GM18498 (cell line): ENCODE results near the gene CCSER1.
"Not testable (repeated sequence)": the region's sequence is repeated elsewhere in the genome, so short reads cannot be mapped to it uniquely, and the experiment has no call there.

Source experiments
- ATAC-seq: cut with Tn5 transposase; IDR thresholded peaks from one replicate; pipeline ENCODE4 v1.9.1; 2021; ENCODE audit warnings: mild to moderate bottlenecking, moderate library complexity; ENCODE audit not compliant: unreplicated experiment

The CCSER1 gene

DNA sequence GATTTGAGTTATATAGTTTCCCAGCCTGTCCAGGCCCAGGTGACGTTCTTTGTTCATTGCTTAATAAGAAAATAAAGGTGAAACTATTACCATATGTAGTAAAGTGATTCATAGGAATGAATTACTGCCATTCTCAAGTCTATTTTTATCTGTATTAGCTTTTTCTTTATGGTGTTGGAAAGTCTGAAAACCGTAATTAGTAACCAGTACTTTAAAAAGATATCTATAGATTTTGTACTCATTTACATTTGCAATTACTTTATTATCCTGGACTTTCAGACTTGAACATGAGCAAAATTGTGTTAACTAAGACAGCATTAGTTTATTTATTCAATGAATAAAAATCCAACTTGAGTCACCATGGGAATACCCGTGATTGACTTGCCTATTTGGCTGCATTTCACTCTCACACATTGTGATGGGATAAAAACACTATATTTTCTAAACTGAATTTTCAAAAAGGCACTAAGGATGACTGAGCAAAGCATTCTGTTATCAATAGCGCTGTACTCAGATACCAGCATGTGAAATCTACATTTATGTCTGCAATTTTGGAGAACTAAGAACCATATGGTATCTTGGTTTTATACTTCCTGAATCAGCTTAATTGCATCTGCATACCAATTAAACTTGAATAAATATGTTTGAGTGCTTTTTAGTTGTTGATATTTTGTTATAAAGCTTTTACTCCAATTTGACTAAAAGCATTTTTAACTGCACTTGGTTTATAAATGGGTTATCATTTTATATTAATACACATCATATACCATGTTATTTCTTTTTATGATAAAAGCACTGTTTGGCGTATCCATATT is 154.6 kb downstream of the CCSER1 start:
- ATAC-seq: no peak

DNA sequence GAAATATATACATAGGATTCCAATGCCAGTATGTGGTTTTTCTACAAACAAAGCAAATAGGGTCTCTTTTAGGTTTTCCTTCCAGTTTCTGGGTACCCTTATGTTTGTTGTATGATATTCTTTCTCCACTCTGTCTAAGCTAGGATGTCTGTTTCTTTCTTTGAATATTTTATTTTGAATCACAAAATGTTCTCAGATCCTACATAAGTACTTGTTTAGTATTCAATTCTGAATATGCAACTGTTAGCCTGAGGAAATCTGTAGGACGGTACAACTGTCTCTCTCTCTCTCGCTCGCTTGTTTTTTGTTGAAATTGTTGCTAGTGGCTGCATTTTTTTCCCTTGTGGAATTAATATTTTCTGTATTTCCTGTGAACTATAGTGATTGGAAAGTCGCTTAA is 163.2 kb downstream of the CCSER1 start:
- ATAC-seq: no peak

DNA sequence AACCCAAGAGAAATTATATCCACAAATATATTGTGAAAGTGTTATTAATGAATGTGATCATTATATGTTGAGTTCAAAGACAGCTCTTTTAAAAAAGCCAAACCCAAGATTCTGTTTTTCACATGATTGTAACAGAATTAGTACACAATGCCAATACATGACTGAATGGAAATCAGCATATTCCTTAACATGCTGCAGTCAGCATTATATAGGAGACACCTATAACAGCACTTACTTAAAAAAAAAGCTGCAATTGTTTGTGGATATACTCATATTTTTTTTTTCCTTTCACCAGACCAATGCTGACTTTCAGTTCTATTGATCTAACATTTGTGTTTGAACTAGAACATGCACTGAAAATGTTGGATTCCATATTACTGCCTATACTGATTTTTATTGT is 165.2 kb downstream of the CCSER1 start:
- no peak for ATAC-seq

DNA sequence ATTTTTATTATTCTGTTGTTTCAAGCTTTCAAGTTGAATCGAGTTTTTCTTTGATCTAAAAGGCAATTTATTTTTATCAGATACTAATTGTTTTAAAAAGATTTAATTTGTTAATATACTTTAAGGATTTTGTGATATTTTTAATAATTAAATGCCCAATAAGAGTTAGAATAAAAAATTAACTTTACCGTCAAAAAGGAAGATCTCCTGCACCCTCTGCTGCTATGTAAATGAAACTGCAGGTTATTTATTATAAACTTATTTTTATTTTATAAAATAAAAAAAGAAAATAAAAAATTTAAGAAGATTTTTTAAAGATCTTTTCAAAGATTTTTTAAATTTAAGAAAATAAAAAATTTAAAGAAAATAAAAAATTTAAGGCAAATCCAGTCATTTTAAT is 166.1 kb downstream of the CCSER1 start:
- ATAC-seq: no peak

DNA sequence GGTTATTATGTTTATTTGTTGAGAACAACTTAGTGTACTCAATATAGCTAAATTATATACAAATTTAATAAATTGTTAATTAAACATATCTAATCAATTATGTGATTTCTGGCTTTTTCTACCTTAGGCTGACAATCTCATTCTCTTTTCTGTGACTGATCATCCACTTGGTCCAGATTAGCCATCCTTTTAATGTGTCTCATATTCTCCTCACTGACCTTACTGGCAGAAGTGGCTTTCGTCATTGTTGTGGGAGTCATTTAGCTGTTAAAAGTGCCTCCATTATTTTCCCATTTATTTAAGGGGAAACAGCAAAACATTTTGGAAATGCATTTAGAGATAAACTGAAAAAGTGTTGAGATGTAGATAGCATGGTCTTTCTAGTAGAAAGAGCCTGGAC is 172.2 kb downstream of the CCSER1 start:
- no peak for ATAC-seq

DNA sequence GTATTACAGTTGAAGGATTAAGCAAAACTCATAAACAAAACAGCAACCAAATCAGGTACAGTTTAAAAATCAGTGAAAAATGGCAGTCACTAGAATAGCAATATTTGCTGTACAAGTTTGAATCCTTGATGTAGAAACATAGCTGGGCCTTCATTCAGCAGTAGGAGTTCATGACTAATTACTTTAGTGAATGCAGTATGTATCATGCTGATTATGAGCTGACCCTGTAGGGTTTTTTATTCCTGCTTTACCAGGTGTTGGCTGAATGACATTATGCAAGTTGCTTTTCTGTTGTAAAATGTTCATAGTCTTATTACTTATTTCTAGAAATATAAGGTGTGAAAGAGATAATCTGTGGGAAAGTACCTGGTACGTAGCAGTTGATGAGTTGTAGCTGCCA is 179.6 kb downstream of the CCSER1 start:
- ATAC-seq: no peak

DNA sequence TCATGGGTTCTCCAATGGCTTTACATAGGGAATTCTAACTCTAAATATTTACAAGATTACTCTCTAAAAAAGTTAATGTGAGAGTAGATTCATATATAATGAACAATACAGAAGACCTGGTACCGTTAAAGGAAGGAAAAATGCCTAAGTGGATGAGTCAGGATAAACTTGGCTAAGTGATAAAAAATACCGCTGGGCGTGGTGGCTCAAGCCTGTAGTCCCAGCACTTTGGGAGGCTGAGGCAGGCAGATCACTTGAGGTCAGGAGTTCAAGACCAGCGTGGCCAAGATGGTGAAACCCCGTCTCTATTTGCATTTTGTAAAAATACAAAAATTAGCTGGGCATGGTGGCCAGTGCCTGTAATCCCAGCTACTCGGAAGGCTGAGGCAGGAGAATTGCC is 189.9 kb downstream of the CCSER1 start:
- ATAC-seq: not testable (repeated sequence)

DNA sequence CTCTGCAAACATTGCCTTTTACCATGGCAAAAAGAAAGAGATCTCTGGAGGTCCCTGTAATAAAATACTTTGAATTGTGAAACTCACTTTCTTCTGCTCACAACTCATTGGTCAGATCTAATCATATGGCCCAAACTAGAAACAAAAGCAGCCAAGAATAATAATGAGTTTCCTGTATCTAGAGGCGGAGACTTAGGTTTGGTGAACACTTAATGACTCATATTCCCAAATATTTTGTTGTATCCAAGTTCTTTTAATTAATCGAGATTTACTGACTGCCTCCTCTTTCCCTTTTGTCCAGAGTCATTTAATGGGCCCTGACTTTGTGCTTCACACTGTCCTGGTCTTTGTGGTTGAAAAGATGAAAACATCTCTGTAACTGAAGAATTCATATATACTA is 190.6 kb downstream of the CCSER1 start:
- ATAC-seq: no peak

DNA sequence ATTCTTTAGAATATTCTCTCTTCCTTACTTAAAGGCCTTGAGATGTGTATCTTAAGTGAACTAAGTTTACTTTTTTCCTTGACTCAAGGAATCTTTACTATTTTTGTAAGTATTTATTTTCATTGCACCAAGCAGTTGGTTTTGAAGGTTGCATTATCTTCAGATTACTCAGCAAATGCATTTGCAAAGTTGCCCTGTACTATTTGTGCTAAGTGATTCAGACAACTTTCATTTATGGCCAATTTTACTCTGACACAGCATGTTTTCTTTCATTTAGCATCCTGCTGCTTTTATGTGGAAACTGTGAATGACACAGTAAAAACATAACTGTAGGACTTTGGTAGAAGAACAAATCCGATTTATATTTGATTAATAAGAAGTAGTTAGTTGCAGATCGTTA is 191.0 kb downstream of the CCSER1 start:
- ATAC-seq: no peak

DNA sequence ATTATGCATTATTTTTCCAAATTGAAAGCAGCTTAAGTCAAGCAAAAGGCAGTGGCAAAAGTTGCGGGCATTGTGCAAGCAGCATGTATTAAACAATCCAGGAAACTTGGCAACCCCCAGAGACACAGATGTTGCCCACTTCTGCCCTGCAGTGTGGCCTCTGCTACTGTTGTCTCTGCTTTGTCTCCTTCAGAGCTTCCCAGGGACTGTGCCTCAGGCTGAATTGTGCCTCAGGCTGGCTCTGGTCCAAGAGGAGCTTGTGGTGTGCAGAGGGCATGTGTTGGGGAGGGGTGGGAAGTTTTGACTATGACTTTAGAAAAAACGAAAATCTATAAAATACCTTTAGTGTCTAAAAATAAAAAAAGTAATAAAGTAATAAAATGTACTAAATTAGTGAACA is 201.4 kb downstream of the CCSER1 start:
- ATAC-seq: no peak

DNA sequence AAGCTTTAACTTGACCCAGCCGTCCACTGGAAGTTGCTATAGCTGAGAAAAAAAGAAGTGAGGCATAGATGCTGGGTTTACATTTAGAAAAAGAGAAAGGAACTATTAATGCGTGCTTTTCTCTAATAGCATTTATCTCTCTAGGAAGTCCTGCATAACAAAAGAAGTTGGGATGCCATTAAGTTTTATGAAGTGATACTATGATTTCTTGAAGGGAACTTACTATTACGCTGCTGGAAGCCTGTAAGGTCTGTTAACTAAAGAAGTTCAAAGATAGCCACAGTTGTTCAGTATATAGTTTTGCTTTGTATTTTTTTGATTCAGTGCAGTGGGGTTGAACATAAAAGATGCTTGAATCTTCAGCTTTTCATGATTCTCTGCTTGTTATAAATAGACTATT is 203.4 kb downstream of the CCSER1 start:
- no peak for ATAC-seq

DNA sequence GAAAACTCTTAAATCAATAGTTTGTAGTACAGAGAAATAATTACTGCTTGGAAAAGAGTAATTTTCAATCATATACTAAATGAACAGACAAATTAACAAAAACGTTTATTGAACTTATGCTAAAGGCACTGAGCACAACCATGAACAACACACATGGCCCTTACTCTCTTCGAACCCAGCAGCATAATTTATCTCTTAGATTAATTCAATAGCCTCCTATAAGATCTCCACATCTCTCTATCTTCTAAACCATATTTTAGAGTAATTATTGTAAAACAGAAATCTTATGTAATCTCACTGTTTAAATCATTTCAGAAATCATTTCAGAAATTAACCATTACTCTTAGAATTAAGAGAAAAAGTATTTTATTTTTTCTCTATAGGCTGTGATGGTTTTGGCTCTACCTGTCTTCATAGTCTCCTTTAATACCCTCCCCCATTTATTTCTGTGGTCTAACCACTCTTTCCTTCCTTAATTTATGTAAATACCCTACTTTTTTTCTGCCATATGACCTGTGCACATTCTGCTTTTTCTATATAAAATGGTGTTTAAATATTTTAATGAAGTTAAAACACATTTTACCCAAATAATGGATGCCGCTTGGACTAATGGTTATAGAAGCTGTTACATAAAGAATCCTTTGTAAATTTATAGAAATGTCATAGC is 218.5 kb downstream of the CCSER1 start:
- no peak for ATAC-seq

DNA sequence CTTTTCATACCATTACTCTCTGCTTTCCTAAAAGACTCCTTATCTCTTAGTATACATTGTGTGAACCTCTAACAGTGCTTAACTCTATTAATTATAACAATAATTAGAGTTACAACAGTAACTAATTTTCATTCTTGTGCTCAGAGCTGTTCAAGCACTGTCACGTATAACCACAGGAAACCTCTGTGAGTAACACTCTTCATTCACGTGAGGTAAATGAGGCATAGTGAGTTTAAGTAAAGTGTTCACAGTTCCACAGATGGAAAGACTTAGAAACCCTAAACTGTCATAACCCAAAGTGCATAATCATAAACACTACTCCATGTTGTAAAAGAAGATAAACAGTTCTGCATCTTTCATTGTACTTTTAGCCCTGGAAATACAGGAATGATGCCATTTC is 222.4 kb downstream of the CCSER1 start:
- ATAC-seq: no peak

DNA sequence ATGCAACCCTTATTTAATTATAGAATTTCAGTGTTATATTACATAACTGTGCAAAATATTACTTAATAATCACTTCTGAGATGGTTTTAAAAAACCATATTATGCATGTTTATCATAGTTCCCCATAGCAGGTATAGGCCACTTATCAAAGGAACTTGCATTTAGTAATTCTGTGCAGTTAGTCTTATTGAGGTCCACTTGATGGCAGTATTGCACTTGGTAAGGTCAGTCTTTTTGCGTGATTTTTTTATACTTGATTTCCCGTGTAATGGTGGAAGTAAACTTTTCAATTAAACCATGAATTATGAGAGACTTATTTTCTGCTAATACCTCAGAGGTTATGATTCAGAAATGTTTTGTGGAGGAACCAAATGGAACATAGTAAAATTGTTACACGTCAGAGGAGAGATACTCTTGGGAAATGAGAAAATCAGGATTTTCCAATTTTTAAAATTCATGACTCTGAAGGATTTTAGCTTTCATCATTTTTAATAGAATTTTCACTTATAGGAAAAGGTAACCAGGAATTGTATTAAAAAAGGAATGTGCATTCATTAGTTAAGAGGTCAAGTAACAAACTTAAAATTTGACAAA is 230.0 kb downstream of the CCSER1 start:
- peak; percentile 61 for ATAC-seq

DNA sequence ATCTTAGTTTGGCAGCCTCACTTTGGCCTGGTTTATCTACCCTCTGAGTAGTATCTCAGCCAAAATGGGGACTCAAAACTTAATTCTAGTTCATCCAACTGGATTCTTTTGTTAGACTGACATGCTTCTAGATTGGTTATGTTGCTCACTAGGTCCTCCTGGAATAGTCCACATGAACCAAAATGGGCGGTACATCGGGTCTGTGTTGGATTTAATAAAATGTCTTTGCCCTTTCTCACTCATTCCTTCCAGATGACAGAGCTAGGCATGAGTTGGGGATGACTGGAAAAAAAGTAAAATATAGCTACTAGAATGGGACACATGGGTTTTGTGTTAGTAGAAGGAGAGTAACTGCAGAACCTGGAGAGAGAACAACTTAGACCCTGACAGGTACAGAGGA is 247.9 kb downstream of the CCSER1 start:
- no peak for ATAC-seq

DNA sequence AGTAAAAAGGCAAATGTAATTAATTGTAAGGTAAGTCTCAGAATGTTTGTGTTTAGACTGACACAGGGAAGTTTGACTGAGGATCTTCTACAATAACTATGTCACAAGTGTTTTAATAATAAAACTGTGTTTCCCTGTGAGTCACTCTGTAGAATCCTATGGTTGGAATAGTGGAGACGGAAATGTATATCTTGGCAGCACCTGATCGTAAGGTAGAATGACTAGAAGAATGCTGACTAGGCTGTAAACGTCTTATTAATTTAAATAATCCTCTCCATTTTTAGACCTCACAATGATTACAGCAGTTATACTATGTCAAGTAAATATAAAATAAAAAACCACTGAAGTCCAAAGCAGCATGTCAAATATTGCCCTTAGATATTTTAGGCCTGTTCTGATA is 266.0 kb downstream of the CCSER1 start:
- no peak for ATAC-seq

DNA sequence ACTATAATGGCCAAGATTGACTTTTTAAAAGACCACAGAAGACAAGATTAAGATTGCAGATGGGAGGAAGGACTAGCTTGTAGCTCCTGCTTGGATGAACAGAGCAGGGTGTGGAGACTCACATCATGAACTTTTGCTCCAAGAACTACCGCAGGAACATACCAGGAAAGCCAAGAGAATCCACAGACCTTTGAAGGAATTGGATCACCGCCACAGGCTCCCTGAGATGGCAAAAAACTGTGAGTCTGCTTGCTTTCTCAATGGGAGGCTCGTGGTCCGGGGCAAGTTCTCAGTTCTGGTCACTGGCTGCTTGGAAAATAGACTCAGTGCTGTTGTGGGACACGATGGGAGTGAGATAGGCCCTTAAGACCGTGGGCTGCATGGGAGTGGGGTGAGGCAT is 276.6 kb downstream of the CCSER1 start:
- ATAC-seq: no peak

DNA sequence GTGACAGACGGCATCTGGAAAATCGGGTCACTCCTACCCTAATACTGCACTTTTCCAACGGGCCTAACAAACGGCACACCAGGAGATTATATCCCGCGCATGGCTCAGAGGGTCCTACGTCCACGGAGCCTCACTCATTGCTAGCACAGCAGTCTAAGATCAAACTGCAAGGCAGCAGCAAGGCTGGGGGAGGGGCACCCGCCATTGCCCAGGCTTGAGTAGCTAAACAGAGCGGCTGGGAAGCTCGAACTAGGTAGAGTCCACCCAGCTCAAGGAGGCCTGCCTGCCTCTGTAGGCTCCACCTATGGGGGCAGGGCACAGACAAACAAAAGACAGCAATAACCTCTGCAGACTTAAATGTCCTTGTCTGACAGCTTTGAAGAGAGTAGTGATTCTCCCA is 280.7 kb downstream of the CCSER1 start:
- ATAC-seq: not testable (repeated sequence)

DNA sequence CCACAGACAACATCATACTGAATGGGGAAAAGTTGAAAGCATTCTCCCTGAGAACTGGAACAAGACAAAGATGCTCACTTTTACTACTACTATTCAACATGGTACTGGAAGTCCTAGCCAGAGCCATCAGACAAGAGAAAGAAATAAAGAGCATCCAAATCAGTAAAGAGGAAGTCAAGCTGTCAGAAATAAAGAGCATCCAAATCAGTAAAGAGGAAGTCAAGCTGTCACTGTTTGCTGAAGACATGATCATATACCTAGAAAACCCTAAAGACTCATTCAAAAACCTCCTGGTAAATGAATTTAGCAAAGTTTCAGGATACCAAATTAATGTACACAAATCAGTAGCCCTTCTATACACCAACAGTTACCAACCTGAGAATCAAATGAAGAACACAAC is 285.6 kb downstream of the CCSER1 start:
- ATAC-seq: not testable (repeated sequence)

DNA sequence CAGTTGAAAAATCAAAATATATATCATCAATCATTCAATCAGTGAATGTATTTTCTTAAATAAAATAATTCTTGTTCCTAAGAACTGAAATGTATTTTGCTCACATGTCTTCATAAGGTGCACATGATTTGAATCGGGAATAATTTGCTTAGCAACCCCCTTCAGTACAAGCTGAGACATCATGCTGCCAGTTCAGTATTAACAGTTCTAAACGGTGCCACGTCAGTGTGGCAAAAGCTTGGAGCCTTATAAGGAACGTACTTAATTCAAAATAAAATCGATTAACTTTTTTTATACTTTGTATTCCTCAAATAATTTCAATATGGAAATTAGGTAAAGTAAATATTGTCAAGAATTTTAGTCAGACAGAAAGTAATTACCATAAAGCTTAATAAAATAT is 287.9 kb downstream of the CCSER1 start:
- no peak for ATAC-seq

DNA sequence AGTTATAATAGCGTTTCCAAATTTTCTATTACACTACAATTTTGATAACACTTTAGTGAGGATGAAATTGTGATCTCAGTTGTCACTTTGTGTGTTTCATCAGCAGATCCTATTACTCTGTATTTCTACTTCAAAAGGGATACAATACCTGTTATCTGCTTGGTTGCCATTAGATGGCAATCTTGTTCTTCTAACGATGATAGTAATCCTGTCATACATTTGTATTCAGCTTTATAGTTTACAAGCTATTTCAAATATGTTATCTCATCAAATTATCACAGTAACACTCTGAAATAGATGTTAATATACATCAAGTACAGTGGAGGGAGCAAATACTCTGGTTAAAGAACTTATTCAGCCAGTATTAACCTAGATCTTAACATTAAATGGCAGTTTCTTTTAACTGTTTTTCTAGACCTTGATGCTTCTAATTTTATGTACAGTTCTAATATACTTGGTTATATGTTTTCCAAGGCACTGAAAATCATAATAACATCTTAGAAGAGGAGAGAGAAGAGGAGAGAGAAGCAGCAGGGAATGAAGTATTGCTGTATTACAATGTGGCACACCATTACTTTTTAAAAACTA is 292.0 kb downstream of the CCSER1 start:
- peak; percentile 90 for ATAC-seq

DNA sequence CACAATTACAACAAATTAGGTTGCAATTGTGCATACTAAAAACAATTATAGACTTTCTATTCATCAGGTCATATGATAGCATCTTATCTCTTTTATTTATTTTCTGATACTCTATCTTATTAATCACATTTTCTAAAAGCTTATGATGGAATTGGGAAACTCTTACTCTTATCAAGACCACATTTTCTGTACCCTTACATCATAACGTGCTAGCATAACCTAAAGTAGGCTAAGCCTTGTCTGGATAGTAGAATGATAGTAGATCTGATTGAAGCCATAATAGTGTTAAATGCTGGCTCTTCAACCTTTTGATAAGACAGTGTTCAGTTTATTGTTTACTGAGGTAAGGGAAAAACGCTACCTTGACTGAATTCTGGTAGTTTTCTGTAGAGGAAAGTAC is 294.0 kb downstream of the CCSER1 start:
- ATAC-seq: no peak
